Keratinocyte (primary cell): ENCODE results near the gene HK1.

Source experiments
- CTCF ChIP-seq, 3 experiments: IDR thresholded peaks in 1 of 3; conservative IDR thresholded peaks in 1 of 3; optimal IDR thresholded peaks in 1 of 3; 2 replicates in 2 of 3; 3 replicates in 1 of 3; pipeline versions ENCODE3 to v1.5.1; 2011; ENCODE audit warnings: low read length in 3 of 3, mild to moderate bottlenecking in 3 of 3, moderate library complexity in 2 of 3, control low read depth in 1 of 3, inconsistent platforms in 1 of 3; ENCODE audit not compliant: insufficient read depth in 2 of 3; ENCODE audit errors: extremely low read depth in 1 of 3
- EZH2 ChIP-seq: IDR thresholded peaks from one replicate; pipeline ENCODE4 v1.6.1; 2012; ENCODE audit warnings: inconsistent platforms, mild to moderate bottlenecking, low read length, moderate library complexity

GRCh38 chr10:69319841-69320316 lies 41.6 kb downstream of the HK1 start:
- no peak for TF ChIP-seq CTCF (optimal IDR thresholded peaks at IDR 0.05 in 1 of 3, IDR thresholded peaks at IDR 0.05 in 1 of 3, conservative IDR thresholded peaks at IDR 0.05 in 1 of 3; ENCODE audit: extremely low read depth in 1 of 3, insufficient read depth in 2 of 3, low read length in 3 of 3)
- no peak for TF ChIP-seq EZH2
